ENCODE results near the gene PPP1R10. TPM values are rescaled to one million over a fixed set of nuclear protein-coding genes. Genes with fewer than 3 reads are reported as not detected.

The PPP1R10 gene
- total RNA-seq, 1 donor, result 166 TPM

GRCh38 chr6:30592287-30592686 is 24.8 kb downstream of the PPP1R10 start:
- H3K9me3 ChIP-seq (ENCODE audit: low read depth, low read length), result no peaks in the 10 kb centered on the region
- no peaks in the 10 kb centered on the region for H3K4me1 ChIP-seq (ENCODE audit: insufficient read depth, low read length)
- no peaks in the 10 kb centered on the region for H3K27me3 ChIP-seq (ENCODE audit: insufficient read depth, low read length)
- H3K4me3 ChIP-seq (ENCODE audit: low read length), result no peak overlapping the region

GRCh38 chr6:30591008-30591407 is 26.0 kb downstream of the PPP1R10 start:
- Histone ChIP-seq H3K9me3 (ENCODE audit: low read depth, low read length) (no peaks in the 10 kb centered on the region), H3K27me3 (ENCODE audit: insufficient read depth, low read length) (no peaks in the 10 kb centered on the region), H3K4me1 (ENCODE audit: insufficient read depth, low read length) (no peaks in the 10 kb centered on the region), H3K4me3 (ENCODE audit: low read length) (no peak overlapping the region)

GRCh38 chr6:30590509-30590908 is 26.5 kb downstream of the PPP1R10 start:
- H3K9me3 ChIP-seq (ENCODE audit: low read depth, low read length), result no peaks in the 10 kb centered on the region
- no peaks in the 10 kb centered on the region for H3K4me1 ChIP-seq (ENCODE audit: insufficient read depth, low read length)
- no peaks in the 10 kb centered on the region for H3K27me3 ChIP-seq (ENCODE audit: insufficient read depth, low read length)
- no peak overlapping the region for H3K4me3 ChIP-seq (ENCODE audit: low read length)

GRCh38 chr6:30589754-30590358 is 27.2 kb downstream of the PPP1R10 start:
- Histone ChIP-seq H3K4me1 (ENCODE audit: insufficient read depth, low read length) (no peaks in the 10 kb centered on the region), H3K4me3 (ENCODE audit: low read length) (no peak overlapping the region), H3K9me3 (ENCODE audit: low read depth, low read length) (no peaks in the 10 kb centered on the region), H3K27me3 (ENCODE audit: insufficient read depth, low read length) (no peaks in the 10 kb centered on the region)

- H3K9me3 ChIP-seq (ENCODE audit: low read depth, low read length), result no peaks in the 10 kb centered on the region
- no peaks in the 10 kb centered on the region for H3K27me3 ChIP-seq (ENCODE audit: insufficient read depth, low read length)
- no peaks in the 10 kb centered on the region for H3K4me1 ChIP-seq (ENCODE audit: insufficient read depth, low read length)
Measured at GRCh38 chr6:30583921-30584320, 33.1 kb downstream of the PPP1R10 start.

GRCh38 chr6:30578051-30578450 is 39.0 kb downstream of the PPP1R10 start:
- peaks cover 10% of the 10 kb centered on the region for H3K4me1 ChIP-seq (ENCODE audit: insufficient read depth, low read length)
- no peak overlapping the region for H3K4me3 ChIP-seq (ENCODE audit: low read length)
- H3K27me3 ChIP-seq (ENCODE audit: insufficient read depth, low read length), result no peaks in the 10 kb centered on the region
- H3K9me3 ChIP-seq (ENCODE audit: low read depth, low read length), result no peaks in the 10 kb centered on the region

More at GRCh38 chr6:30583921-30584320, 33.1 kb downstream of the PPP1R10 start:
- H3K4me3 ChIP-seq (ENCODE audit: low read length), result no peak overlapping the region

- no peaks in the 10 kb centered on the region for H3K27me3 ChIP-seq (ENCODE audit: insufficient read depth, low read length)
- H3K4me3 ChIP-seq (ENCODE audit: low read length), result no peak overlapping the region
- H3K9me3 ChIP-seq (ENCODE audit: low read depth, low read length), result no peaks in the 10 kb centered on the region
- peaks cover 36% of the 10 kb centered on the region for H3K4me1 ChIP-seq (ENCODE audit: insufficient read depth, low read length)
Measured at GRCh38 chr6:30573113-30573512, 43.9 kb downstream of the PPP1R10 start.

GRCh38 chr6:30572148-30572547 is 44.9 kb downstream of the PPP1R10 start:
- H3K9me3 ChIP-seq (ENCODE audit: low read depth, low read length), result no peaks in the 10 kb centered on the region
- H3K4me1 ChIP-seq (ENCODE audit: insufficient read depth, low read length), result peaks cover 36% of the 10 kb centered on the region
- no peaks in the 10 kb centered on the region for H3K27me3 ChIP-seq (ENCODE audit: insufficient read depth, low read length)
- peak overlapping the region; percentile 85 for H3K4me3 ChIP-seq (ENCODE audit: low read length)

- Histone ChIP-seq H3K27me3 (ENCODE audit: insufficient read depth, low read length) (no peaks in the 10 kb centered on the region), H3K4me3 (ENCODE audit: low read length) (peak overlapping the region; percentile 85), H3K4me1 (ENCODE audit: insufficient read depth, low read length) (peaks cover 36% of the 10 kb centered on the region), H3K9me3 (ENCODE audit: low read depth, low read length) (no peaks in the 10 kb centered on the region)
Measured at GRCh38 chr6:30571762-30572082, 45.3 kb downstream of the PPP1R10 start.

GRCh38 chr6:30571075-30571761 is 45.8 kb downstream of the PPP1R10 start, which contains the start of gene ABCF1:
Gene ABCF1, plus strand, starts transcription at chr6:30571442. Its CDS starts 46 bp downstream, at chr6:30571488.
- no peaks in the 10 kb centered on the region for H3K9me3 ChIP-seq (ENCODE audit: low read depth, low read length)
- H3K4me3 ChIP-seq (ENCODE audit: low read length), result peak within 1 kb of the TSS; percentile 85
- H3K4me1 ChIP-seq (ENCODE audit: insufficient read depth, low read length), result peaks cover 36% of the 10 kb centered on the region
- H3K27me3 ChIP-seq (ENCODE audit: insufficient read depth, low read length), result no peaks in the 10 kb centered on the region

- Histone ChIP-seq H3K4me3 (ENCODE audit: low read length) (peak overlapping the region; percentile 85), H3K9me3 (ENCODE audit: low read depth, low read length) (no peaks in the 10 kb centered on the region), H3K27me3 (ENCODE audit: insufficient read depth, low read length) (no peaks in the 10 kb centered on the region), H3K4me1 (ENCODE audit: insufficient read depth, low read length) (peaks cover 35% of the 10 kb centered on the region)
Measured at GRCh38 chr6:30570740-30571074, 46.3 kb downstream of the PPP1R10 start.

- Histone ChIP-seq H3K4me1 (ENCODE audit: insufficient read depth, low read length) (peaks cover 30% of the 10 kb centered on the region), H3K9me3 (ENCODE audit: low read depth, low read length) (no peaks in the 10 kb centered on the region), H3K4me3 (ENCODE audit: low read length) (peak overlapping the region; percentile 85), H3K27me3 (ENCODE audit: insufficient read depth, low read length) (no peaks in the 10 kb centered on the region)
Measured at GRCh38 chr6:30570263-30570662, 46.8 kb downstream of the PPP1R10 start.

GRCh38 chr6:30568245-30568644 is 48.8 kb downstream of the PPP1R10 start:
- peaks cover 27% of the 10 kb centered on the region for H3K4me1 ChIP-seq (ENCODE audit: insufficient read depth, low read length)
- H3K27me3 ChIP-seq (ENCODE audit: insufficient read depth, low read length), result no peaks in the 10 kb centered on the region
- H3K4me3 ChIP-seq (ENCODE audit: low read length), result no peak overlapping the region
- no peaks in the 10 kb centered on the region for H3K9me3 ChIP-seq (ENCODE audit: low read depth, low read length)

- no peaks in the 10 kb centered on the region for H3K27me3 ChIP-seq (ENCODE audit: insufficient read depth, low read length)
Measured at GRCh38 chr6:30565772-30566171, 51.3 kb downstream of the PPP1R10 start.

GRCh38 chr6:30564114-30564513 is 52.9 kb downstream of the PPP1R10 start:
- no peak overlapping the region for H3K4me3 ChIP-seq (ENCODE audit: low read length)
- H3K4me1 ChIP-seq (ENCODE audit: insufficient read depth, low read length), result no peaks in the 10 kb centered on the region
- H3K27me3 ChIP-seq (ENCODE audit: insufficient read depth, low read length), result no peaks in the 10 kb centered on the region
- no peaks in the 10 kb centered on the region for H3K9me3 ChIP-seq (ENCODE audit: low read depth, low read length)

More at GRCh38 chr6:30565772-30566171, 51.3 kb downstream of the PPP1R10 start:
- no peak overlapping the region for H3K4me3 ChIP-seq (ENCODE audit: low read length)
- H3K9me3 ChIP-seq (ENCODE audit: low read depth, low read length), result no peaks in the 10 kb centered on the region
- peaks cover 8% of the 10 kb centered on the region for H3K4me1 ChIP-seq (ENCODE audit: insufficient read depth, low read length)
